ENCODE measurements around the gene DQX1. TPM values are rescaled to one million over a fixed set of nuclear protein-coding genes. Genes with fewer than 3 reads are reported as not detected.
"Not testable (repeated sequence)": the region's sequence is repeated elsewhere in the genome, so short reads cannot be mapped to it uniquely, and the experiment has no call there.

Gene DQX1
- total and polyA plus RNA-seq, 2 donors, result 0.14 to 0.78 TPM

DNA sequence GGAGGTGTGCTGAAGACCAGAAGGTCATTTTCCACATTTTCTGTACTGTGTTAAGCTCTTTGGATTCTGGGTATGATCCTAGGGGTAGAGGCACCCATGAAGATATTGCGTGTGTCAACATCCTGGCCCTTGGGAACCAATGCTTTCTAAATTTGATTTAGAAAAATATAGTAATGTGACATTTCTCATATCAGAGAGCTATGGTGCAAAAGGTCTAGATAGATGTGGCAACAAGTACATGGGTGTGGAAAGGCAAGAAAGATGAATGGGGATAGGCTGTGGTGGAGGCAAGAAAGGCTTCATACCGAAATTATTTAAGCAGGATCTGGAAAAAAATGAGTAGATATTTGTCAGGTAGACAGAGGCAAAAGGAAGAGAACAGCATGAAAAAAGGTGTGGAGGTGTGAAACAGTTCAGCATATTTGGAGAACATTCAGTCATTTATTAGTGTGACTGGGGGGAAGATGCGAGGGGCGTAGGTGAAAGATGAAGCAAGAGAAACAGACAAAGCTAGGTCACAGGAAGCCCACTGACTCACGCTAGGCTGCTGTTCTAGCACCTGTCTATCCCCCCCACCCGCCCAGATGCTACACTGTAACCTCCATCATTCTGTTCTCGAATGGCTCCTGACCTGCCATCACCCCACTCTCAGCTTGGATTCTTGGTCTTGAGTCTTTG, 40.2 kb upstream of the DQX1 start:
- Histone ChIP-seq H3K9me3 (ENCODE audit: control insufficient read depth in 2 of 2, insufficient read depth in 1 of 2, low read length in 1 of 2) (no peaks in the 10 kb centered on the region), H3K4me3 (ENCODE audit: low read length in 2 of 2) (no peak overlapping the region), H3K4me1 (ENCODE audit: control insufficient read depth in 2 of 2, insufficient read depth in 2 of 2, low read length in 2 of 2) (no peaks in the 10 kb centered on the region), H3K36me3 (ENCODE audit: control insufficient read depth in 2 of 2, insufficient read depth in 2 of 2, low read length in 1 of 2) (no peaks in the 10 kb centered on the region), H3K27me3 (ENCODE audit: control insufficient read depth in 2 of 2, insufficient read depth in 1 of 2, low read length in 1 of 2) (peaks cover 0 to 7% of the 10 kb centered on the region in 2 donors), H3K27ac (ENCODE audit: low read depth in 1 of 2, low read length in 1 of 2) (no peak overlapping the region)
- DNase-seq (ENCODE audit: low read depth in 6 of 9, low spot score in 9 of 9), result no peak
- WGBS, result 89% methylated on average over 7 of the region's 7 CpGs

- Histone ChIP-seq H3K27ac (ENCODE audit: low read depth in 1 of 2, low read length in 1 of 2) (no peak overlapping the region), H3K9me3 (ENCODE audit: control insufficient read depth in 2 of 2, insufficient read depth in 1 of 2, low read length in 1 of 2) (no peaks in the 10 kb centered on the region), H3K36me3 (ENCODE audit: control insufficient read depth in 2 of 2, insufficient read depth in 2 of 2, low read length in 1 of 2) (no peaks in the 10 kb centered on the region), H3K4me3 (ENCODE audit: low read length in 2 of 2) (no peak overlapping the region), H3K27me3 (ENCODE audit: control insufficient read depth in 2 of 2, insufficient read depth in 1 of 2, low read length in 1 of 2) (peaks cover 0 to 15% of the 10 kb centered on the region in 2 donors), H3K4me1 (ENCODE audit: control insufficient read depth in 2 of 2, insufficient read depth in 2 of 2, low read length in 2 of 2) (no peaks in the 10 kb centered on the region)
- WGBS, result 98% methylated on average over 5 of the region's 5 CpGs
- no peak for DNase-seq (ENCODE audit: low read depth in 6 of 9, low spot score in 9 of 9)
Observed at GRCh38 chr2:74564222-74564621, 38.2 kb upstream of the DQX1 start.

- DNase-seq (ENCODE audit: low read depth in 6 of 9, low spot score in 9 of 9), result no peak
- 91% methylated on average over 7 of the region's 7 CpGs for WGBS
- H3K27me3 ChIP-seq (ENCODE audit: control insufficient read depth in 2 of 2, insufficient read depth in 1 of 2, low read length in 1 of 2), result peaks cover 0 to 15% of the 10 kb centered on the region in 2 donors
- no peaks in the 10 kb centered on the region for H3K4me1 ChIP-seq (ENCODE audit: control insufficient read depth in 2 of 2, insufficient read depth in 2 of 2, low read length in 2 of 2)
- no peaks in the 10 kb centered on the region for H3K9me3 ChIP-seq (ENCODE audit: control insufficient read depth in 2 of 2, insufficient read depth in 1 of 2, low read length in 1 of 2)
- H3K36me3 ChIP-seq (ENCODE audit: control insufficient read depth in 2 of 2, insufficient read depth in 2 of 2, low read length in 1 of 2), result no peaks in the 10 kb centered on the region
- H3K27ac ChIP-seq (ENCODE audit: low read depth in 1 of 2, low read length in 1 of 2), result no peak overlapping the region
- no peak overlapping the region for H3K4me3 ChIP-seq (ENCODE audit: low read length in 2 of 2)
Observed at GRCh38 chr2:74562126-74562775, 36.2 kb upstream of the DQX1 start.

- not testable (repeated sequence) for H3K27ac ChIP-seq (ENCODE audit: low read depth in 1 of 2, low read length in 1 of 2); H3K36me3 ChIP-seq (ENCODE audit: control insufficient read depth in 2 of 2, insufficient read depth in 2 of 2, low read length in 1 of 2); H3K9me3 ChIP-seq (ENCODE audit: control insufficient read depth in 2 of 2, insufficient read depth in 1 of 2, low read length in 1 of 2); DNase-seq (ENCODE audit: low read depth in 6 of 9, low spot score in 9 of 9); H3K4me3 ChIP-seq (ENCODE audit: low read length in 2 of 2); H3K4me1 ChIP-seq (ENCODE audit: control insufficient read depth in 2 of 2, insufficient read depth in 2 of 2, low read length in 2 of 2)
- H3K27me3 ChIP-seq (ENCODE audit: control insufficient read depth in 2 of 2, insufficient read depth in 1 of 2, low read length in 1 of 2), result peaks cover 0 to 18% of the 10 kb centered on the region in 2 donors
- 100% methylated on average over 1 of the region's 1 CpG for WGBS
Observed at GRCh38 chr2:74561022-74561421, 35.0 kb upstream of the DQX1 start.

GRCh38 chr2:74560591-74560990, 34.6 kb upstream of the DQX1 start:
- DNase-seq (ENCODE audit: low read depth in 6 of 9, low spot score in 9 of 9), result no peak
- peaks cover 2 to 3% of the 10 kb centered on the region in 2 donors for H3K36me3 ChIP-seq (ENCODE audit: control insufficient read depth in 2 of 2, insufficient read depth in 2 of 2, low read length in 1 of 2)
- no peaks in the 10 kb centered on the region for H3K9me3 ChIP-seq (ENCODE audit: control insufficient read depth in 2 of 2, insufficient read depth in 1 of 2, low read length in 1 of 2)
- H3K27ac ChIP-seq (ENCODE audit: low read depth in 1 of 2, low read length in 1 of 2), result no peak overlapping the region
- H3K27me3 ChIP-seq (ENCODE audit: control insufficient read depth in 2 of 2, insufficient read depth in 1 of 2, low read length in 1 of 2), result peaks cover 0 to 22% of the 10 kb centered on the region in 2 donors
- WGBS, result 83% methylated on average over 6 of the region's 6 CpGs
- no peak overlapping the region for H3K4me3 ChIP-seq (ENCODE audit: low read length in 2 of 2)
- H3K4me1 ChIP-seq (ENCODE audit: control insufficient read depth in 2 of 2, insufficient read depth in 2 of 2, low read length in 2 of 2), result peaks cover 0 to 6% of the 10 kb centered on the region in 2 donors

DNA sequence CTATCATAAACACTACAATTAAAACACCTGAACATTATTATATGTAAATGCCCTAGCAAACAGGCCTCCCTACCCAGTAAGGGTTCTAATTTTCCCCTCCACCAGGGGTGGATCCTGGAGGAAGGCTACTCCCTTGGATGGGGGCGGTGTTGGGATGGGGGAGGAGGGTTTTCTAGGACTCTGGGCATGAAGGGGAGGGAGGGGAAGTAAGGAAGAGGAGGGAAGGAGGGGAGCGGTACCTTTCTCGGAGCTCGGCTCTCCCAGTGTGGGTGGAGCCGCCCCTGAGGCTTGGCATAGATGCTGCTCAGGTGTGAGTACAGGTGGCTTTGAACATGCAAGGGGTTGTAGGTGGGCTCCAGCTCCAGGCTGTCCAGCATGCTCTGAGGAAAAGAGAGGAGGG, 33.9 kb upstream of the DQX1 start:
- WGBS, result 97% methylated on average over 5 of the region's 5 CpGs
- Histone ChIP-seq H3K27ac (ENCODE audit: low read depth in 1 of 2, low read length in 1 of 2) (no peak overlapping the region), H3K36me3 (ENCODE audit: control insufficient read depth in 2 of 2, insufficient read depth in 2 of 2, low read length in 1 of 2) (peaks cover 2 to 3% of the 10 kb centered on the region in 2 donors), H3K4me1 (ENCODE audit: control insufficient read depth in 2 of 2, insufficient read depth in 2 of 2, low read length in 2 of 2) (peaks cover 4 to 13% of the 10 kb centered on the region in 2 donors), H3K27me3 (ENCODE audit: control insufficient read depth in 2 of 2, insufficient read depth in 1 of 2, low read length in 1 of 2) (peaks cover 0 to 29% of the 10 kb centered on the region in 2 donors), H3K9me3 (ENCODE audit: control insufficient read depth in 2 of 2, insufficient read depth in 1 of 2, low read length in 1 of 2) (no peaks in the 10 kb centered on the region), H3K4me3 (ENCODE audit: low read length in 2 of 2) (no peak overlapping the region)
- no peak for DNase-seq (ENCODE audit: low read depth in 6 of 9, low spot score in 9 of 9)

DNA sequence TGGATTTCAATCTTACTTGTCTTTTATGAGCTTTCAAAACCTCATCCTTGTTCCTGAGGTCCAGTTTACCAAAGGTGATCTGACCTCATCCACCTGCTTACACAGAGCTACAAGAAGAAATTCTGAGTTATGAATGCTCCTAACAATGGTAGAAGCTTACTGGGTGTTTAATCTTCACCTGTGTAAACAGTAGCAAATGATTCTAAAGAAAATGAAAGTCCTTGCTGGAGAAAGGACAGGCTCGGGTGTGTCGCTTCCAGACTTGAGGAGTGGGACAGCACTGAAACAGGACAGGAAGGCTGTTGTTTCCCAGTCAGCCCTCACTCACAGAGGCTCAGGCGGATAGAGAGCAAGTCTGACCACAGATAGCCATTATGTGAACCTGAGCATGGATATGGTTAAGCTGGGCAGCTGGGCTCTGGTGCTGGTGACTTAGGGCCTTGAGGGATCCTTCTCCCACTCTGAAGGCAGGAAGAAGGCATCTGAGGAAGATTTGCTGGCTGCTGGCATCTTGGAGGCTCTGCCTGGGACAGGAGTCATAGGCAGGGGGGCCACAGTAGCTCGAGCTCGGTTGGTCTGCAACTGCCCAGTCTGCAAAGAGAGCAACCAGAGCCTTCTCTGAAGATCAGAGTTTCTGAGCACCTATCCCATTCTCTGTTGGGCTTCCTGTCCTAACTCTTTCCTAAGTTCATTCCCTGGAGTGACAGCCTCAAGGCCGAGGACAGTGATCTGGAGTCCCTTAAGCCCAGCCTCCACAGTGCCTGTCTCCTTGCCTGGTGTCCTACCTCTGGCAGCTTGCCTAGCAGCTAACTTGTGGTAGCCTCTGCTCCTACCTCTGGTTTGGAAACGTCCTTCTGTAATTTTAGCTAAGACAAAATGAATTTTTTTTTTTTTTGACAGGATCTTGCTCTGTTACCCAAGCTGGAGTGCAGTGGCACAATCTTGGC, 32.5 kb upstream of the DQX1 start:
- Histone ChIP-seq H3K36me3 (ENCODE audit: control insufficient read depth in 2 of 2, insufficient read depth in 2 of 2, low read length in 1 of 2) (peaks cover 2 to 3% of the 10 kb centered on the region in 2 donors), H3K27ac (ENCODE audit: low read depth in 1 of 2, low read length in 1 of 2) (no peak overlapping the region), H3K9me3 (ENCODE audit: control insufficient read depth in 2 of 2, insufficient read depth in 1 of 2, low read length in 1 of 2) (no peaks in the 10 kb centered on the region), H3K4me3 (ENCODE audit: low read length in 2 of 2) (no peak overlapping the region), H3K27me3 (ENCODE audit: control insufficient read depth in 2 of 2, insufficient read depth in 1 of 2, low read length in 1 of 2) (peaks cover 3 to 41% of the 10 kb centered on the region in 2 donors), H3K4me1 (ENCODE audit: control insufficient read depth in 2 of 2, insufficient read depth in 2 of 2, low read length in 2 of 2) (peaks cover 7 to 19% of the 10 kb centered on the region in 2 donors)
- no peak for DNase-seq (ENCODE audit: low read depth in 6 of 9, low spot score in 9 of 9)
- WGBS, result 93% methylated on average over 7 of the region's 7 CpGs

DNA sequence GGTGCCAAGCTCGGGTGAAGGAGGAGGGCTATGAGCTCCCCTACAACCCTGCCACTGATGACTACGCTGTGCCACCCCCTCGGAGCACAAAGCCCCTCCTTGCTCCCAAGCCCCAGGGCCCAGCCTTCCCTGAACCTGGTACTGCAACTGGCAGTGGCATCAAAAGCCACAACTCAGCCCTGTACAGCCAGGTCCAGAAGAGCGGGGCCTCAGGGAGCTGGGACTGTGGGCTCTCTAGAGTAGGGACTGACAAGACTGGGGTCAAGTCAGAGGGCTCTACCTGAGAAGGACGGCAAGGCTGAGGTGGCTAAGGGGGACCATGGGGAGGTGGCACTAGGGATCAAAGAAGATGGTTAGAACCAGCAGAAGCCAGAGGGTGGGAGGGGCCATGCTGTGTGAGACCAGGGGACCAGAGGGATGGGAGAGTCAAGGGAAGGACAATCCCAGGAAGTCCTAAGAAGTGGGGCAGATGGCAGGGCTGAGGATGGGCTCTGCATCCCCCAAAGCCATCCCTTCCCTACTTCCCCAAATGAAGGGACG, 30.9 kb upstream of the DQX1 start:
- H3K4me1 ChIP-seq (ENCODE audit: control insufficient read depth in 2 of 2, insufficient read depth in 2 of 2, low read length in 2 of 2), result peaks cover 7 to 28% of the 10 kb centered on the region in 2 donors
- H3K27ac ChIP-seq (ENCODE audit: low read depth in 1 of 2, low read length in 1 of 2), result no peak overlapping the region
- peaks cover 11 to 54% of the 10 kb centered on the region in 2 donors for H3K27me3 ChIP-seq (ENCODE audit: control insufficient read depth in 2 of 2, insufficient read depth in 1 of 2, low read length in 1 of 2)
- H3K4me3 ChIP-seq (ENCODE audit: low read length in 2 of 2), result no peak overlapping the region
- no peaks in the 10 kb centered on the region for H3K9me3 ChIP-seq (ENCODE audit: control insufficient read depth in 2 of 2, insufficient read depth in 1 of 2, low read length in 1 of 2)
- H3K36me3 ChIP-seq (ENCODE audit: control insufficient read depth in 2 of 2, insufficient read depth in 2 of 2, low read length in 1 of 2), result peaks cover 2 to 3% of the 10 kb centered on the region in 2 donors
- no peak for DNase-seq (ENCODE audit: low read depth in 6 of 9, low spot score in 9 of 9)
- 94% methylated on average over 6 of the region's 6 CpGs for WGBS

All from thymus (tissue), 11 donors.